ENCODE measurements around the gene GYPB.
"Not testable (repeated sequence)": the region's sequence is repeated elsewhere in the genome, so short reads cannot be mapped to it uniquely, and the experiment has no call there.

Gene GYPB

DNA sequence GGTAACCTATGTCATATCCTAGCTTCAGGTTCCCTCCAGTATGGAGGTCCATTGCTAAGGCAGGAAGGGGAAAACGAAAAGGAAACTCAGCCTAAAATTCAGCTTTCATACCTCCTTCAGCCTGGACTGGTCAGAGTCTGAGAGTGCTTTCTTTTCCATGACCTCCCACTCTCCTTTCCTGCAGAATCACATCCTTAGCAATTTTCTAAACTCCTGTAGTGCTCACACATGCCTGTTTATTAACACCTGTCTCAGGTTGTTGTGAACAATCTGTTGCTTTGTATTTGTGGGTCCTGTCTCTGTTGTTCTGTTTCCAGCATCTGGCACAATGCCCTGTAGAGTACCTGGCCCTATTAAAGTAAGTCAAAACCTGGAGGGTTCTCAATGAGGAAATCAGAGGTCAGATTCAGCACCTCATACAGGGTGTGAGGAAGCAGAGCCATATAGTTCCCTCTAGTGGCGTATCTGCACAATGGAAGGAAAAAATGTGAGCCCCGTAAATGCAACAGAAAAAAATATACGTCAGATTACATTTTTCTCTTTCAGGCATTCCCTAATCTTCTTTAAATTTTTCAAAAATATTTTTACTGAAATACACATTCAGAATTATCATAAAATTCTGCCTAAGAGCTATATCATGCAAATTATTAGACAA lies 2.3 kb upstream of the GYPB start:
- not testable (repeated sequence) for DNase-seq (ENCODE audit: low read depth); H3K4me3 ChIP-seq (ENCODE audit: low read depth, low read length)
- peak; percentile 68 for TF ChIP-seq CTCF (IDR thresholded peaks at IDR 0.05; ENCODE audit: control insufficient read depth, extremely low read depth, insufficient read depth)

DNA sequence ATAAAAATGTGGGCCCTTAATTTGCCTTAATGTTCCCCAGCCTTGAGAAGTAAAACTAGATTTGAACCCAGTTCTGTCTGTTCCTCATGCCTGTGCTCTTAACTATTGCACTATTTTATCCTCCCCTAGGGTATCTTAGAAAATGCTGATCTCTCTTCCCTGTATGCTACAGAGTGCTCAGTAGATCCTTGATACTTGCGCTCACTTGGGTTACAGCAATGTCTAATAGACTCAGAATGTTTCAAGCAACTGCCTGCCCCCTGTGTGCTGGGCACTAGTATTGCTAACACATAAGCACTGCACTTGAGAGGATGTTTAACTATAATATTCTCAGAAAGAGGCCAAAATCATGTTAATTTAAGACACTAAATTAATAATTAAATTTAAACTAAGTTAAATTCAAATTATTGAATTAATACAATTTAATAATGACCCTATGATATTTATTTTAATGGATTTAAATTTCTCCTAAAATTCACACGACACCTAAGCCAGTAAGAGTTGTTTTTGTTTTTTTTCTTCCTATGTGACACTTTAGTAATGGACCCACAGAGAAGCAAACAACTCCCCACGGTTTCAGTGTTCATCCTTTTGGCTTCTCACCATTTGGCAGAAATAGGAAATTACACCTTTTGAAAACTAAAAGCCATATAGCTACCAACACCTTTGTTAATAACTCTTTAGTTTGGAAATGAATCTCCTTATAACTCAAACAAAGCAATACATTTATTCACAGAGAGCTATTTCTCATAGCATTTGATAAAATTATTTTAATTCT lies 768 bp downstream of the GYPB start:
- H3K4me3 ChIP-seq (ENCODE audit: low read depth, low read length); DNase-seq (ENCODE audit: low read depth): not testable (repeated sequence)

- DNase-seq (ENCODE audit: low read depth); H3K4me3 ChIP-seq (ENCODE audit: low read depth, low read length): not testable (repeated sequence)
These were observed 1.9 kb downstream of the GYPB start for GRCh38 chr4:144017271-144017670.

- not testable (repeated sequence) for H3K4me3 ChIP-seq (ENCODE audit: low read depth, low read length); DNase-seq (ENCODE audit: low read depth)
These were observed 3.0 kb downstream of the GYPB start for GRCh38 chr4:144016057-144016605.

DNA sequence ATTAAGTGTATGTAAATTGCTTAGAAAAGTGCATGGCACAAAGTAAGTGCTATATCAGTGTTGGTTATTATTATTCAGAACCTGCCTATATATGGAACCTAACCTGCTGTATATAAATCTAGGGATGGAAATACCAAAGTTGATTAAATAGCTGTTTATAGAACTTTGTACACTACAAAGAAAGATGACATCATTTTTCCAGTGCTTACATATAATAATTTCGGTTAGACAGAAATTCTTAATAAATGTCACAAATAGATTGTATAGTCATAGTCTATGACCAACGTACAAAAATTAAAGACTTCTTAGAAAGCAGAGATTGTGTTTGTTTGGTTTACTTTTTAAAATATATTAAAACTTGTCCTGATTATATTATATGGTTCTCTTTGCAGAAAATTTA lies 4.4 kb downstream of the GYPB start:
- TF ChIP-seq CTCF (IDR thresholded peaks at IDR 0.05; ENCODE audit: control insufficient read depth, extremely low read depth, insufficient read depth) = no peak
- no peak for DNase-seq (ENCODE audit: low read depth)
- H3K4me3 ChIP-seq (ENCODE audit: low read depth, low read length) = no peak overlapping the region

DNA sequence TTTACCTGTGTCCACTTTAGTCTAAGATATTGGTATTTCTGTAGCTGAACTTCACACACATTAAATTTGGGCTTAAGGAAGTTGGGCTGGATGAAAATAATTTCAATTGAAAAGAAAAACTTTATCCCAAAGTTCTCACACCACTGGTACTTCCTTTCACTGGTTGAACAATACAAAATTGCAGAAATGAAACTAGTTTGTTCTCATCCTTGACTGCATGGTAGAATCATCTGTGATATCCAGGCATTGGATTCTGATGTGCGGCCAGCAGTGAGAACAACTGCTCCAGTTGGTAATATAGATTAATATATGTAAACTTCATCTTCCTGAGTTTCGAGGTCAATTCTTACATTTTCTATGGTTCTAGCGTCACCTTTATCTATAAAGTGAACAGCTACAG lies 10.6 kb downstream of the GYPB start:
- not testable (repeated sequence) for H3K4me3 ChIP-seq (ENCODE audit: low read depth, low read length); DNase-seq (ENCODE audit: low read depth)

DNA sequence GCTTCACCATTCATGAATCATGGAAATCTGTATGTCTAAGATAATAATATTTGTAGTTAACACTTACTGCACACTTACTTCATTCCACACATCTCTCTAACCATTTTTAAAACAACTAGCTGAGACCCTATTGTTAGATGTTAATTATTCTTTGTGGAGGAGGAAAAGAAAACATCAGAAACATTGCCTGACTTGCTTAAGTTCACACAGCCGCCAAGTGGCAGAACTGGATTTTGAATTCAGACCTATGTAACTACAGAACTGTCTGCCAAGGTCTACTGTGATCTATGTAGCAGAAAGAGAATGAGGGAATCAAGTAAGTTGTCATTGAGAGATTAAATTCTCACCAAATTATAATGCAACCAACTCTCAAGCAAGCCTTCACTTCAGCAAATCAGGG lies 11.2 kb downstream of the GYPB start:
- not testable (repeated sequence) for DNase-seq (ENCODE audit: low read depth); H3K4me3 ChIP-seq (ENCODE audit: low read depth, low read length)

DNA sequence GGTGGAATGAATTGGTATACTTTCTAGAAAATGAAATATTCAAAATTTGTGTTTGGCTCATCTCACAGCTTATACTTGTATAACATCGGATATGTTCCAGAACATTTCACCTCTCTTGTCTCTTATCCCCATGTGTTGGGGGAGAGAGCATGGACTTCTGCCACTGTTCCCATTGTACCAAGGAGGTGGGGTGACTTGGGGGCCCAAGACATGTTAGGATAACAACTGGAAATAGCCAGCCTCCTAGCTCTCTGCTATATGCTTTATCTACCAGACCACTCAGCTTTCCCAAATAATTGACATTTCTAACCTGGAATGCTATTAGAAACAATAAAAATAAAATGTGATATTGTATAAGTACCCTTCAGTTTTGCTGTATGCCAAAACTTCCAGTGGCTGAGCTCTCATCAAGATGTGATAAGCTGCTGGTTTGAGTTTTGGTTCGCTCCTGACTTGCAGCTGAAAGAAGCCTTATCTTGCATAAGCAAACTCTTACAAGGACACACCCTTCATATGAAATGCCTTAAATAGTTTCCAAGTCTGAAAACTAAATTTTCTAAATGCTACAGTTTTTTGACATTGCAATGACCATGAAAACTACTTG lies 12.9 kb downstream of the GYPB start:
- DNase-seq (ENCODE audit: low read depth); H3K4me3 ChIP-seq (ENCODE audit: low read depth, low read length): not testable (repeated sequence)

- DNase-seq (ENCODE audit: low read depth); H3K4me3 ChIP-seq (ENCODE audit: low read depth, low read length): not testable (repeated sequence)
These were observed 13.6 kb downstream of the GYPB start for GRCh38 chr4:144005558-144005953.

- not testable (repeated sequence) for H3K4me3 ChIP-seq (ENCODE audit: low read depth, low read length); DNase-seq (ENCODE audit: low read depth)
These were observed 14.2 kb downstream of the GYPB start for GRCh38 chr4:144004868-144005557.

DNA sequence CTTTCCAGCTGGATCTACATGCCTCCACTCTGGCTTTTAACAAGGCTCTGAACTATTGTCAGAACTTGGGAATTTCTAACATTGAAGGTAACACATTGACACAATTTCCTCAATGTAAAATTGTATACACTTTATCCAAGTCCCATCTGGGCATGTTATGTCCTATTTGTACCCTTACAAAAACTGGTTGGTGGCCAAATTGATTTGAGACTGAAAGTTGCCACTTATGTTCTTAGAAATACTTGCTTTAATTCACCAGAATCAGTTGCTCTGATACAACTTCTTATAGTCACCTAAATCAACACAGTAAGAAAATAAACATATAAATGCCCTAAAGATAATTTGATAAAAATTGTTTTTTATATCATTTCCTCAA lies 15.3 kb downstream of the GYPB start:
- not testable (repeated sequence) for H3K4me3 ChIP-seq (ENCODE audit: low read depth, low read length); DNase-seq (ENCODE audit: low read depth)

DNA sequence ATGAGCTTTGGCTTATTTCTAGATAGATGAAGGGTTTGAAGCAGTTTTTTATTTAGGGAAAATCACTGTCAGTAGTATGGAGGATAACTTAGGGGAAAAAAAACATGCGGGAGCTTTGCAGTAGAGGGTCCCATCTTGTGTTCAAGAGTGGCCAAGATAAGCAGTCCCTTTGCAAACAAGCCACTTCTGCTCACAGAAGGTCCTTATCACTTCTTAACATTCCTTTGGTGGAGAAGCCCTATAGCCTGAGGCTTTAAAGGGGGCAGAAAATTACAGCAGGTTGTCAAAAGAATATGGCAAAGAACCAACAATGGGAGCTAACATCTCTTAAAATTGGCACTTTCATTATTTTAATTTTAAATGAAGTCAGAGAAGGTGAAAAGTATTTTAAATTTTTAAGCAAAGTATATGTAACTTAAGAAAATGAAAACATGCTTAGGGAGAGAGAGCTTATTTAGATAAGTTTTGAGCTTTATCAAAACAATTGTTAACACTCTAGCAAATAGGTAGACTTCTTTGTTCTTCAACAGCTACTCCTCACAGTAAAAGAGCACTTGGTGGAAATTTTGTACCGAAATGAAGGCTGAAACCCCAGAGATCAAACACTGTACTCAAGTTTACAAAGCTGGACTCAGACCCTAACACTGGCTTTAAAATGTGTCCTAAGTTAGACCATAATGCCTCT lies 15.8 kb downstream of the GYPB start:
- DNase-seq (ENCODE audit: low read depth); H3K4me3 ChIP-seq (ENCODE audit: low read depth, low read length): not testable (repeated sequence)

DNA sequence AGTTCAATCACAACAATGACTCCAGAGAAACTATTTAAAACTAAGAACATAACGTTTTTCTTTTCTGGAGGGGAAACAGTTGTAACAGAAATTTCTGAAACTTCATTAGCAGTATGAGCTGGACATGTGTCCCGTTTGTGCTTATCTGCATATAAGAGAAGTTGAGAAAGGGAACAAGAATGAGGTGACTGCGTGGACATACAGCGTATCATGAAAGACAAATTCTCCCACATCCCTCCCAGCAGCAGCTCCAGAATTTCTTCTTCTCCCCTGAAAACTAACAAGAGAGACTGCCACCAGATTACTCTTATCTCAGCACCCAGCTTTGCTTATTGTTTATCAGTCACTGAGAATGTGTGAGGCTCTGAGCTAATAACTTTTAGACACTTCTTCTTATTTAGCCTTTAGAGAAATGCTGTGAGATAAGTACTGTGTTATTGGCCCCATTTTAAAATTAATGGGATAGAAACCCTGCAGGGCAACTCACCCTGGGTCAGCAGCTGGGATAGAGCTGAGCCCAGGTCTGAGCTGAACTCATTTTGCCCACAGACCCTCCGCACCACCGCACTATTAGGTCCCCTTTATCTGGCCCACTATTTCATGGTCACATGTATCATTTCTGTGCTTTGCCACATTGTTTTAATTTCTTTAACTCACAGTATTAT lies 18.7 kb downstream of the GYPB start:
- not testable (repeated sequence) for DNase-seq (ENCODE audit: low read depth); H3K4me3 ChIP-seq (ENCODE audit: low read depth, low read length)

DNA sequence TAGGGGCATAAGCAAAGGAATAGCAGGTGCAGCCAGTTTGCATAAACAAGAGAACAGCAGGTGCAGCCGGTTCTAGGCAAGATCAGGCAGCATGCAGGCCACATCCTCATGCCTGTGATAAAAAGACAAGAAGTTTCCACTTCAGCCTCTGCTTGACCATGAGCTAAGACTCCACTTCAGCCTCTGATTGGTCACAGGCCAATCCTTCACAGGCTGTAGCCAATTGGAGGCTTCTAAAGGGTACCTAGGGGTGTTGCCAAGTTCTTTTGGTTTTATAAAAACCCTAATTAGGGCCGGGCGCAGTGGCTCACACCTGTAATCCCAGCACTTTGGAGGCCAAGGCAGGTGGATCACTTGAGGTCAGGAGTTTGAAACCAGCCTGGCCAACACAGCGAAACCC lies 23.0 kb downstream of the GYPB start:
- H3K4me3 ChIP-seq (ENCODE audit: low read depth, low read length); DNase-seq (ENCODE audit: low read depth): not testable (repeated sequence)

DNA sequence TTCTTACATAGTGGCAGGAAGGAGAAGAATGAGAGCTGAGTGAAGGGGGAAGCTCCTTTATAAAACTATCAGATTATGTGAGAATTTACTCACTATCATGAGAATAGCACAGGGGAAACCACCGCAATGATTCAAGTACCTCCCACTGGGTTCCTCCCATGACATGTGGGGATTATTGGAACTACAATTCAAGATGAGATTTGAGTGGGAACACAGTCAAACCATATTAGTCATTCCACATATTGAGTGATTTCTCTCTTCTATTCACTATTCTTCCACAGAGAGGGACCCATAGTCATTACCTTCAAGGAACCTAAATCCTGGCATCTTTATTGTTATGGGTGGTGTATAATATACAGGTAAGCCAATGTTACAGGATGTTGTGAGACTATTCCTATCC lies 27.4 kb downstream of the GYPB start:
- DNase-seq (ENCODE audit: low read depth); H3K4me3 ChIP-seq (ENCODE audit: low read depth, low read length): not testable (repeated sequence)
